ENCODE data around the gene CPNE4.
"Not testable (repeated sequence)": the region's sequence is repeated elsewhere in the genome, so short reads cannot be mapped to it uniquely, and the experiment has no call there.

Gene CPNE4

GRCh38 chr3:131957511-131957910 lies 77.3 kb downstream of the CPNE4 start:
- DNase-seq, result no peak

DNA sequence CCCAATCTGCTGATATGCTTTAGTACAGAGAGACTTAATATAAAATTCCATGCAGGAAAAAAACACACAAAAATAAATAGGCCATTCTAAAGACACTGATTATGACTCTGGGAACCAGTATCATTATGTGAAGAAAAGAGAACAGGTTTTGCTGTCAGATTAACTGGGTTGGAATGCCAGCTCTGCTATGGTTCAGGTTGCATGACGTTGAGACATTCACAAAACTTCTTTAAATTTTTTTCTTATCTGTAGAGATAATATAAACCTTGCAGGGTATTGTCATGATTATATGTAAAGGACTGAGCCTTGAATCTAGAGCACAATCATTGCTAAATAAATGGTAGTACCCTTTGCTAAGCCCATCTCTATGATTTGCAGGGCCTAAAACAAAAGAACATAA lies 86.0 kb downstream of the CPNE4 start:
- no peak for DNase-seq

GRCh38 chr3:131944676-131945075 lies 90.1 kb downstream of the CPNE4 start:
- no peak for DNase-seq

DNA sequence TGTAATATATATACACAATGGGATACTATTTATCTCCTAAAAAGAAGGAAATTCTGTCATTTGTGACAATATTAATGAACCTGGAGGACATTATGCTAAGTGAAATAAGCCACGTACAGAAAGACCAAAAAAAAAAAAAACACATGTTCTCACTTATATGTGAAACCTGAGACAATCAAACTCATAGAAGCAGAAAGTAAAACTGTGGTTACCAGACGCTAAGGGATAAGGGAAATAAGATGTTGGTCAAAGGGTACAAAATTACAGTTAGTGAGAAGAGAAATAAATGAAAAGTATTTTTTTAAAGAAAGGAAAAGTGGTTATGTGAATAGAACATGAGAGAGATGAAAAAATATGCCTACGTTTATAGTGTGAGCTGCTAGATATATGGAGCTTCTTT lies 101.1 kb downstream of the CPNE4 start:
- no peak for DNase-seq

DNA sequence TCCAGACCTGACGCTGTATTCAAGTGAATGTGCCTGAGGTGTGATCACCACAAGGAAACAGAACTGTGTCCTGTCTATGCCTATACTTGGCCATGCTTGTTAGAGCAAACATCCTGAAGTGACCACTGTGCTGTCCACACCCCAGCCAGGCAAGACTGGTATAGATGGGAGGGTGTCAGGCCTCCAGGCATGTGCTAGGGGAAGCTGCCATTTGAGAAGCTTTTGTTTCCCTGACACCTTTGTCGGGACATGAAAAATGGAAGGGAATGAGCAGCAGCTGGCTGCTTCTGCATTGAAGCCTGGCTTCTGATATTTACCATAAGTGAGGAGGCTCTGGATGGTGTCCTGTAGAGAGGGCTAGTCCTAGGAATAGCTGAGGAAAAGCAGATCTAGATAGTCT lies 106.2 kb downstream of the CPNE4 start:
- no peak for DNase-seq

- DNase-seq, result no peak
Measured at GRCh38 chr3:131925571-131925970, 109.2 kb downstream of the CPNE4 start.

- no peak for DNase-seq
Measured at GRCh38 chr3:131922356-131922755, 112.5 kb downstream of the CPNE4 start.

GRCh38 chr3:131917006-131917405 lies 117.8 kb downstream of the CPNE4 start:
- DNase-seq, result no peak

GRCh38 chr3:131914090-131914691 lies 120.6 kb downstream of the CPNE4 start:
- no peak for DNase-seq

- no peak for DNase-seq
Measured at GRCh38 chr3:131912255-131912654, 122.6 kb downstream of the CPNE4 start.

DNA sequence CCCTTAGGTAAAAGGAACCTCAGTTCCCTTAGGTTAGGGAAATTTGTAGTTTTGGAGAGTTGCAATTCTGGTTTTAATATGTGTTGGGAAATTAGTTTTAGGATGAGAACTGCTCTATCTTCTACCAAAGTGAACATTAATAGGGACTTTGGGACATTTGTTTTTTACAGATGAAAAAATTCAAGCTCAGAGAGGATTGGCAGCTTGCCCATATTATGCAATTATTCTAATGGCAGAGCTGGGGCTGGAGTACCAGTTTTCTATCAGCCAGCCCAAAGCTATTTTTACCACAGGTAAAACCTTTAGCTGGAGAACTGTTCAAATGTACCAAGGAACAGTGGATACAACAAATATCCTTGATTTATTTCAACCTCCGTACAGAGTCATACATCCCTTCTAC lies 127.0 kb downstream of the CPNE4 start:
- DNase-seq, result no peak

DNA sequence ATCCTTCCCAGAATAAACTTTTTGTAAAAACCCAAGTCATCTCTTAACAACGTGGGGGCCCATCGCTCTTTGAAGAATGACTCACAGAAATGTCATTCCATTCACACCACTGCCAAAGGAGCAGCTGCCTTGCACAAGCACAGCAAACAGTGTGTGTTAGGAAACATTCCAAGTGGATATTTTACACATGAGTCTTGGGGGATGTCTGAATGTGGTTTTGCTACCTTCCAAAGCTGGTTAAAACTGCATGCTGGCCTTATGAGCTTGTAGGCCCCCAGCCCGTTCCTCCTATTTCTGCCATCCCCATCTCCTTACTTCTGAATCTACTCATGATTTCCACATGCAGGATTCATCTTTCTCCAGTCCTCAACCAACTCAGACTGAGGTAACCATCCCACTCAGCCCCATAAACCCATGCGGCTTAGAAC lies 130.8 kb downstream of the CPNE4 start:
- no peak for DNase-seq

DNA sequence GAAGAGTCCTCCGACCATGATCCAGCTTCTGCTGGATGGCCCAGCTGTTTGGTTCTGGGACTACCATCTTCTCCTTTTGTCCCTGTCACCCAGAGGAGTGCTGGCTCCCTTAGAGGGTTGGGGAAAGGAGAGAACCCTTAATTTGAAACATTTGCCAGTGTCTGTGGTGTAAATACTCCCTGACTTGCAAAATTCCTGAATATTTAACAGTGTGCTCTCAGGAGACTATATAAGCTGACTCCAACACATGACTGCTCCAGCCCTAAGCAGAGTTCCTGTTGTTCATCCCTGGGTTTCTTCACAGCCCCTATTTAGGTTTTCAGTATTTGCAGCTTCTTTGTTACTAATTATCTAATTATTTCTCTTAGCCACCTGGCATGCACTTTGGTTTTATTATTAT lies 133.1 kb downstream of the CPNE4 start:
- DNase-seq, result no peak

DNA sequence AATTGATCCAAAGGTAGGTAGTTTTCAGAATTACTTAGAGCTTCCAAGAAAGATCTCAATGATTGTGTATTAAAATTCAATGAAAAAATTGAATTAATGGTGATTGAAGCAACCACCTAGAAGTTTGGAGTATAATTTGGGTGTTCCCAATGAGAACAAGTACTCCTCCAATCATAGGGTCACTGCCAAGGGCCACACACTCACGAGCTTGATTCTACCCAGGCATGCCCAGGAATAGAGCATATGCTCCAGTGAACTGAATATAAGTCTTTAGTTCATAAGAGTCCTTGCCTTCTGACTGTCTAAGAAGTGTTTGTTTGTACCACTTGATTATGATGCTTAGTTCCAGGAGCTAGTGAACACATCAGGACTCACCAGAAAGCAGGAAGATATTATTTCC lies 133.9 kb downstream of the CPNE4 start:
- DNase-seq, result no peak

DNA sequence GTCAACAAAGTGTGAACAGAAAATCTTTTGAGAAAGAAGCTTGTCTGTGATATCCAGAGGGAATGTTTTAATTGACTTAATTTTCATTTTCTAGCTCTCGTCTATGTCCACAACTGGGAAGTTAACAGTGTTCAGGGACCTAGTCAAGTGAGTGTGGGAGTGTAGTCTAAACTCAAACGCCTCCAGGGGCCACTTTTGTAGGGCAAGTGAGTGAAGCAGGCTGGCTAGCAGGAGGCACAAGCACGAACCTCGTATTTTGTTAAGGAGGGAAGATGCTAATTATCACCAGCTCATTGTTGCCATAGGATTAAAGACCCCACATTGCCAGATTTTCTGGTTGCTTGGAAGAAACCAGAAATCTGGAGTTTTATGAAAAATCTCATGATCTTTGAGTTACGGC lies 135.8 kb downstream of the CPNE4 start:
- DNase-seq, result no peak

DNA sequence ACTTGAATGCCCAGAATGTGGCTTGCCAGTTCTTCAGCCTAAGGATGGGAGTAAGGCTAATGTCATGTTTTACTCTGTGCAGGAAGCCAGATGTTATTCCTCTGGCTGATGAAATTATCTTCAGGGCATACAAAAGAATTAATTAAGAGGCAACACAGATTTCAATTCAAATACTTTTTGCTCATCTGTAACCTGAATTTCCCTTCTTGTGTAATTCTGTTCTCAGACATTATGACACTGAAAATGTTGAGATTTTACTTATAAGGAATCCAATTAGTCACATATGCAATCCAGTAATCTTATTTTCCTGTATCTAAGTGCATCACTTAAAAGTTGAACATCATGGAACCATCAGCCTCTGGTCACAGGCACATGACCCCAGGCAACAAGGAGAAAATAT lies 136.5 kb downstream of the CPNE4 start:
- no peak for DNase-seq

GRCh38 chr3:131896285-131896684 lies 138.5 kb downstream of the CPNE4 start:
- DNase-seq, result no peak

DNA sequence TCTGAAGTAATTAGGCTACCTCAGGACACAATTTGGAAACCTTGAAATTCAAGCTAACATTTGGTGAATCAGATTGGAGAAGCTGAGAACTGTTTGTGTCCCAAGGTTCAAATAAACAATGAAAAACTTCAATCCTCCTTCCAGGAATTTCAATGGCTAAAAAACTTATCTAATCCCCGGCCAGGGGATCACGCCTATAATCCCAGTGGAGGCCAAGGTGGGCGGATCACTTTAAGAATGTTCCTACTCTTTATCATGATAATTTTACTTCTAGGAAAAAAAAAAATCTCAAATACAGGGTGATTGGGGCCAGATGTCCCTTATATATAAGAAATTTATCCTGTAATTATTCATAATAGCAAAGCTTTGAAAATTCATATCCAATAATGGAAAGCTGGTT lies 139.0 kb downstream of the CPNE4 start:
- DNase-seq, result no peak

GRCh38 chr3:131892331-131892730 lies 142.5 kb downstream of the CPNE4 start:
- no peak for DNase-seq

DNA sequence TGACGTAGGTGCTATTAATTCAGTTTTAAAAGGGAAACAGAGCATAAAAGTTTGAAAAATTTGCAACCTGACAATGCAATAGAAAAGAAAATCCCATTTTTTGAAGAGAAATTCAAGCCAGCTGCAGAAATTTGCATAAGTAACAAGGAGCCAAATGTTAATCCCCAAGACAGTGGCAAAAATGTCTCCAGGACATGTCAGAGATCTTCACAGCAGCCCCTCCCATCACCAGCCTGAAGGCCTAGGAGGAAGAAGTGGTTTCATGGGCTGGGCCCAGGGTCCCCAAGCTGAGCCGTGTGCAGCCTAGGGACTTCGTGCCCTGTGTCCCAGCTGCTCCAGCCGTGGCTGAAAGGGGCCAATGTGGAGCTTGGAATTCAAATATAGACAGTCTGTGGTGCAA lies 148.9 kb downstream of the CPNE4 start:
- not testable (repeated sequence) for DNase-seq

- no peak for DNase-seq
Measured at GRCh38 chr3:131883711-131884407, 151.0 kb downstream of the CPNE4 start.

DNA sequence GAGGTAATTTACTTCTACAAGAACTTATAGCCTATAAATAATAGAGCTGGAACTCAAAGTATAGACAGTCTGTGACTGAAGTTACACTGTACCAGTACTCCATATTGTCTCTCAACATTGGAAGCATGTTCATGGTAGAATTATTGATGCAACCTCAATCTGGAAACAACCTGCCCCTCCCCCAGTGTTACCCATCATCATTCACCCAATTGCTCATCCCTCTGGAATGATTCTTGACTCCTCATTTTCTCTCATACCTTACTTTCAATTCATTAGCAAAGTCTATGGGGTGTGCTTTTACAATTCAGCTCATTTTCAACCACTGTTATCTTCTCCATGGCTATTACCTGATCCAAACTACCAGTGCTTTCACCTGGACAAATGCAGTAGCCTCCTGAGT lies 151.7 kb downstream of the CPNE4 start:
- DNase-seq, result no peak

DNA sequence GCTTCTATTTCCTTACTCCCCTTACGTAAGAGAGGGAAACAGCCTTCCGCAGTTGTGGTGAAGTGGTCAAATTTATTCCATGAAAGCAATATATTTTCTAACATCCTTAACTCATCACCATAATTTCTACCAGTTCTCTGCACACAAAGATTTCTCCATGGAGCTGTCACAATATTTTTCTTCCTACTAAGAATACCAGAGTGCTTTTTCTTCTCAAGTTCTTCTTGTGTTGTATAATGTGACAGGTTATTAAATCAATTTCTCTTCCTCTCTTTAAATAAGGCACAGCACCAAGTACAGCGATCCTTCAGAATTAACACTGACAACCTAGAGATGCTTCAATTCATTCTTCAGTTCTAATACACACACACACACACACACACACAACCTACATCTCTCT lies 153.0 kb downstream of the CPNE4 start:
- no peak for DNase-seq

- no peak for DNase-seq
Measured at GRCh38 chr3:131880948-131881347, 153.9 kb downstream of the CPNE4 start.

- no peak for DNase-seq
Measured at GRCh38 chr3:131868203-131868602, 166.6 kb downstream of the CPNE4 start.

Measured in CD4-positive, alpha-beta T cell treated with Interferon gamma for 1 hour (primary cell).